ENCODE data around the gene ALS2.
A peak's percentile ranks its signal among the peaks of the same experiment; 100 is the strongest.

The ALS2 gene

DNA sequence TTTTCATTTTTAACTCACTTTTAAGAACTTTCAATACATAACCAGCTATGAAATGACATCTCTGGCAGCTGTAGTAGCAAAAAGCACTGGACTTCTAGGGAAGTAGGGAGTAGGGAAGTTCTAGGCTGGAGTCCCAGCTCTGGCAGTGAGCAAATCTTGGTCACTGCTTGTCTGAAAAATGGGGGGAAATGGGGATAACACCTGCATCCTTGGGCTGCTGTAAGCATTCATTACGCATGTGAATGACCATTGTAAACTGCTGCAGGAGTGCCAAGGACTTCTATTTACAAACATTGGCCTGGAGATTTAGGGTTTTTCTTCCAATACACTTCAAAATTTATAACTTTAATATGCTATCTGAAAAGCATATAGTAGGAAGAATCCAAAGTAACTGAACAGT, 81.3 kb downstream of the ALS2 start:
- DNase-seq (ENCODE audit: low read depth), result no peak
- TF ChIP-seq CTCF (IDR thresholded peaks at IDR 0.05; ENCODE audit: low read depth, low read length, missing control alignments), result no peak
- in situ Hi-C loops (cut with HindIII; ENCODE audit: low sequenced_read_pairs), result loop anchor here (5.0 kb wide), 1 partner anchor 52 kb away; no protein-coding TSS in a partner anchor
- no peak overlapping the region for H3K4me3 ChIP-seq (ENCODE audit: low read depth, low read length)

DNA sequence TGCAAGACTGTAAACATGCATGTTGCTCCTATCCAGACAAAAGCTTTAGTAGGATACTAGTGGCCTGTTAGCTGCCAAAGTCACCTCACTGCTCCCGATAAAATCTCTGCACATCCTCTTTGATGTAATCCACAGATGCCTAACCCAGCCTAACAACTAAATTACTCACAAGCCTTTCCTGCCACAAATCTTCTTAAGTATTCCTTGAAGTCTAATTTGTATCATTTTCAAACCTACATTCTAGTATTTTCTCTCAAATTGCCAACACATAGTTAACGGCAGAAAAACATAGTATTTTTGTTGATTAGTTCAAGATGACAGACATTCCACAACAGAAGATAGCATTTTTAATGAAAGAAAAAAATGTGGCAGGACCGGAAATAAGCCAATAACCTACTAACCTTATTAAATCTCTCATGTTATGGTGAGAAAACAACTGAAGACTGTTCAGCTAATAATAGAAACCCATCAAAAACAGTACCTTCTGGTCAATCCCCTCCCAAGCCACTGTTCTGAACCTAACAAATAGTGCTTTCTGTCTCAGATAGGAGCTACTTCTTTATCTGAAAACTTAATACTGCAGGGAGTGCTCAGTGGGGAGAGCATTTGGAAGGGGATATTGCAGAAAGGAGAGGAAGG, 82.0 kb downstream of the ALS2 start, which contains the start of gene MPP4:
MPP4 (minus strand) TSS at position 57 of the 639 bp plus-strand sequence. CDS start 4,690 bp downstream, outside the sequence.
- no peak within 1 kb of the TSS for H3K4me3 ChIP-seq (ENCODE audit: low read depth, low read length)
- in situ Hi-C loops (cut with HindIII; ENCODE audit: low sequenced_read_pairs), result loop anchor here (5.0 kb wide), 1 partner anchor 51 kb away; no protein-coding TSS in a partner anchor
- TF ChIP-seq CTCF (IDR thresholded peaks at IDR 0.05; ENCODE audit: low read depth, low read length, missing control alignments), result no peak
- no peak for DNase-seq (ENCODE audit: low read depth)

- TF ChIP-seq CTCF (IDR thresholded peaks at IDR 0.05; ENCODE audit: low read depth, low read length, missing control alignments), result no peak
- DNase-seq (ENCODE audit: low read depth), result peak; percentile 52
- no peak overlapping the region for H3K4me3 ChIP-seq (ENCODE audit: low read depth, low read length)
- in situ Hi-C loops (cut with HindIII; ENCODE audit: low sequenced_read_pairs), result loop anchor here (5.0 kb wide), 1 partner anchor 51 kb away; no protein-coding TSS in a partner anchor
These were observed 82.8 kb downstream of the ALS2 start for GRCh38 chr2:201697899-201698298.

GRCh38 chr2:201696151-201696659, 84.5 kb downstream of the ALS2 start:
- in situ Hi-C loops (cut with HindIII; ENCODE audit: low sequenced_read_pairs), result loop anchor here (5.0 kb wide), 1 partner anchor 49 kb away; no protein-coding TSS in a partner anchor
- no peak overlapping the region for H3K4me3 ChIP-seq (ENCODE audit: low read depth, low read length)
- no peak for TF ChIP-seq CTCF (IDR thresholded peaks at IDR 0.05; ENCODE audit: low read depth, low read length, missing control alignments)
- peak; percentile 85 for DNase-seq (ENCODE audit: low read depth)

DNA sequence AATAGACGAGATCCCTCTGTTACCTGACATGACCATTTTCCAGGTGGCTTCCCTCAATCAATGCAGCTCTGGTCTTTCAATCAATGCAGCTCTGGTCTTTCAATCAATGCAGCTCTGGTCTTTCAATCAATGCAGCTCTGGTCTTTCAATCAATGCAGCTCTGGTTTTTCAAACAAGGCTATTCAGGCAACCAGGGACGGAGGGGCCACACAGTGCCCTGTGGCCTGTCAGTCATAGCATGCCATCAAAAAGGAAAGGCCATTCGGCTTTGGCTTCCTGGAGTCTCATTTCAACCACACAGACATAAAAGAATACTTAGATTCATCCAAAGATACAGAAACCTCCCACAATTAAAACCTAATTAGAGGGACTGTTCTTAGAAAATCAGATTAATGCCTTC, 95.6 kb downstream of the ALS2 start:
- no peak for TF ChIP-seq CTCF (IDR thresholded peaks at IDR 0.05; ENCODE audit: low read depth, low read length, missing control alignments)
- in situ Hi-C loops (cut with HindIII; ENCODE audit: low sequenced_read_pairs), result no loop called here
- no peak overlapping the region for H3K4me3 ChIP-seq (ENCODE audit: low read depth, low read length)
- DNase-seq (ENCODE audit: low read depth), result no peak

DNA sequence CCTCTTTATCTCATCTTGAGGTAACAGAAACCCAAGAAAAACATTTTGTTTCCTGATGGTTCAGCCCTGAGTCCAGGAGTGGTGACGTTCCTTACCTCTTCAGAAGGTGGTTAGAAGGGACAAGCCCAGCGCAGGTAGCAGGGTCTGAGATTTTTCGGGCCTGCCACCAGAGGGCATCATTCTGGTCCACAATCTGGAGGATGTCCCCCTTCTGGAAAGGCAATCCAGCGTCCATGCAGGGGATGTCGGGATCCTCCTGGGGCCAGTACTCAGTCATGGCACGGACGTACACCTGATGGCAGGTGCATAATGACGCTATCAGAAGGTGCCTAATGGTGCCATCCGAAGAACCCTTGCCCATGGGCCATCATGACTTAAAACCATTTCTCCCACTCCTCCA, 100.0 kb downstream of the ALS2 start:
- H3K4me3 ChIP-seq (ENCODE audit: low read depth, low read length), result no peak overlapping the region
- DNase-seq (ENCODE audit: low read depth), result no peak
- TF ChIP-seq CTCF (IDR thresholded peaks at IDR 0.05; ENCODE audit: low read depth, low read length, missing control alignments), result peak; percentile 47
- in situ Hi-C loops (cut with HindIII; ENCODE audit: low sequenced_read_pairs), result no loop called here

Measured in astrocyte of the cerebellum (primary cell).